GM23338 (cell line): Measurements from ENCODE around the gene CCDC40. TPM values are rescaled to one million over a fixed set of nuclear protein-coding genes. Genes with fewer than 3 reads are reported as not detected.

Experiments used
- ATAC-seq: fragments of 200-7000 bp; cut with Tn5 transposase; 3 replicates; pipeline ENCODE4 v1.9.1; 2020
- DNase-seq: peaks from one replicate; pipeline ENCODE4 v3.0.0-alpha.2; 2015; ENCODE audit warnings: low spot score
- H2AFZ ChIP-seq: fragments of 200-600 bp; sonication (generic); 2 replicates; pipeline ENCODE4 v1.8.0; 2016; ENCODE audit warnings: antibody characterized with exemption, mild to moderate bottlenecking, moderate library complexity
- H3F3A ChIP-seq: fragments of 200-600 bp; sonication (generic); replicated peaks from 2 replicates; pipeline ENCODE4 v1.8.0; 2017; ENCODE audit warnings: antibody characterized with exemption, mixed run types, low read depth
- H3K27ac ChIP-seq: fragments of 200-600 bp; sonication (generic); 2 replicates; pipeline ENCODE4 v1.6.1; 2016; ENCODE audit warnings: low read depth
- H3K27me3 ChIP-seq: fragments of 200-600 bp; sonication (generic); 2 replicates; pipeline ENCODE4 v1.8.0; 2016; ENCODE audit warnings: mild to moderate bottlenecking, mixed run types, moderate library complexity; ENCODE audit not compliant: insufficient read depth
- H3K36me3 ChIP-seq: fragments of 200-600 bp; sonication (generic); 2 replicates; pipeline ENCODE4 v1.8.0; 2016; ENCODE audit warnings: mild to moderate bottlenecking; ENCODE audit not compliant: insufficient read depth
- H3K4me1 ChIP-seq: fragments of 200-600 bp; sonication (generic); 2 replicates; pipeline ENCODE4 v1.8.0; 2016; ENCODE audit warnings: mild to moderate bottlenecking, moderate library complexity; ENCODE audit not compliant: insufficient read depth
- H3K4me2 ChIP-seq: fragments of 200-600 bp; sonication (generic); 2 replicates; pipeline ENCODE4 v1.7.1; 2017; ENCODE audit warnings: mixed run types
- H3K4me3 ChIP-seq: fragments of 200-600 bp; sonication (generic); 2 replicates; pipeline ENCODE4 v1.6.1; 2016; ENCODE audit warnings: mixed run types
- H3K79me2 ChIP-seq: fragments of 200-600 bp; sonication (generic); replicated peaks from 2 replicates; pipeline ENCODE4 v1.8.0; 2017; ENCODE audit warnings: mild to moderate bottlenecking; ENCODE audit not compliant: insufficient read depth
- H3K9me2 ChIP-seq: fragments of 200-600 bp; sonication (generic); 2 replicates; pipeline ENCODE4 v1.8.0; 2017; ENCODE audit not compliant: insufficient read depth
- H4K20me1 ChIP-seq: fragments of 200-600 bp; sonication (generic); replicated peaks from 2 replicates; pipeline ENCODE4 v1.8.0; 2017; ENCODE audit warnings: mild to moderate bottlenecking; ENCODE audit not compliant: insufficient read depth
- H3K27ac Mint-ChIP-seq: 2 replicates; pipeline ENCODE4 v1.8.0; 2020; ENCODE audit warnings: inconsistent platforms, mild to moderate bottlenecking, moderate library complexity, mixed read lengths
- H3K27me3 Mint-ChIP-seq: 3 replicates; pipeline ENCODE4 v1.8.0; 2022; ENCODE audit warnings: low read depth, mild to moderate bottlenecking, moderate library complexity, mixed read lengths, inconsistent platforms; ENCODE audit not compliant: insufficient read depth, poor library complexity
- H3K36me3 Mint-ChIP-seq: 3 replicates; pipeline ENCODE4 v1.8.0; 2021; ENCODE audit warnings: low read depth, mild to moderate bottlenecking, inconsistent platforms, moderate library complexity, mixed read lengths
- H3K4me1 Mint-ChIP-seq: 3 replicates; pipeline ENCODE4 v1.8.0; 2020; ENCODE audit warnings: mild to moderate bottlenecking, inconsistent platforms, mixed read lengths
- H3K4me3 Mint-ChIP-seq: 3 replicates; pipeline ENCODE4 v1.8.0; 2021; ENCODE audit warnings: moderate library complexity, mild to moderate bottlenecking, inconsistent platforms, mixed read lengths
- H3K9me3 Mint-ChIP-seq: 3 replicates; pipeline ENCODE4 v1.8.0; 2020; ENCODE audit warnings: moderate library complexity, mild to moderate bottlenecking, inconsistent platforms, mixed read lengths
- CREB1 ChIP-seq: fragments of 250-450 bp; sonication (Bioruptor Pico); IDR thresholded peaks from 2 replicates; pipeline ENCODE4 v1.5.0; 2020; ENCODE audit warnings: low read depth, mild to moderate bottlenecking, moderate library complexity
- EZH2 ChIP-seq: fragments of 200-600 bp; sonication (generic); IDR thresholded peaks from one replicate; pipeline ENCODE4 v1.8.0; 2017; ENCODE audit warnings: antibody characterized with exemption, mild to moderate bottlenecking, low read depth; ENCODE audit not compliant: unreplicated experiment
- EZH2phosphoT487 ChIP-seq: fragments of 200-600 bp; sonication (generic); IDR thresholded peaks from one replicate; pipeline ENCODE4 v1.8.1; 2018; ENCODE audit warnings: antibody characterized with exemption; ENCODE audit not compliant: unreplicated experiment
- JUNB ChIP-seq: IDR thresholded peaks from one replicate; pipeline ENCODE4 v1.6.1; 2016; ENCODE audit warnings: antibody characterized with exemption; ENCODE audit not compliant: unreplicated experiment
- NANOG ChIP-seq: IDR thresholded peaks from 2 replicates; pipeline ENCODE4 v1.6.1; 2016; ENCODE audit warnings: antibody characterized with exemption, borderline replicate concordance
- POLR2AphosphoS5 ChIP-seq: IDR thresholded peaks from 2 replicates; pipeline ENCODE4 v1.6.1; 2016; ENCODE audit warnings: antibody characterized with exemption, low read depth
- STAT1 ChIP-seq: IDR thresholded peaks from one replicate; pipeline ENCODE4 v1.6.1; 2016; ENCODE audit warnings: antibody characterized with exemption; ENCODE audit not compliant: unreplicated experiment
- ZNF462 ChIP-seq: fragments of 250-450 bp; sonication (Bioruptor Pico); IDR thresholded peaks from 2 replicates; pipeline ENCODE4 v1.5.0; 2020; ENCODE audit warnings: mild to moderate bottlenecking, moderate library complexity
- polyA plus RNA-seq: library from polyadenylated mRNA; unstranded; fragments of >200 nt; fragmentation: Nextera tagmentation; extraction: Ambion mirVana; gene quantifications from 2 replicates; pipeline ENCODE4 v1.2.1, GENCODE V29; 2016
- total RNA-seq: library from RNA; depleted of rRNA; stranded (reverse); fragments of >200 nt; shearing (Covaris generic); gene quantifications from 2 replicates; pipeline ENCODE4 v1.2.3, GENCODE V29; 2014
- TF ChIP-seq, protein P1 (sequence below): IDR thresholded peaks from one replicate; pipeline ENCODE4 v1.6.1; 2018; ENCODE audit warnings: antibody characterized with exemption; ENCODE audit not compliant: unreplicated experiment
- TF ChIP-seq, protein P2 (sequence below): IDR thresholded peaks from 2 replicates; pipeline ENCODE4 v1.6.1; 2016; ENCODE audit warnings: antibody characterized with exemption

CCDC40 gene
- total and polyA plus RNA-seq, 2 experiments from 2014 or later, result 7.6 to 8.1 TPM

DNA sequence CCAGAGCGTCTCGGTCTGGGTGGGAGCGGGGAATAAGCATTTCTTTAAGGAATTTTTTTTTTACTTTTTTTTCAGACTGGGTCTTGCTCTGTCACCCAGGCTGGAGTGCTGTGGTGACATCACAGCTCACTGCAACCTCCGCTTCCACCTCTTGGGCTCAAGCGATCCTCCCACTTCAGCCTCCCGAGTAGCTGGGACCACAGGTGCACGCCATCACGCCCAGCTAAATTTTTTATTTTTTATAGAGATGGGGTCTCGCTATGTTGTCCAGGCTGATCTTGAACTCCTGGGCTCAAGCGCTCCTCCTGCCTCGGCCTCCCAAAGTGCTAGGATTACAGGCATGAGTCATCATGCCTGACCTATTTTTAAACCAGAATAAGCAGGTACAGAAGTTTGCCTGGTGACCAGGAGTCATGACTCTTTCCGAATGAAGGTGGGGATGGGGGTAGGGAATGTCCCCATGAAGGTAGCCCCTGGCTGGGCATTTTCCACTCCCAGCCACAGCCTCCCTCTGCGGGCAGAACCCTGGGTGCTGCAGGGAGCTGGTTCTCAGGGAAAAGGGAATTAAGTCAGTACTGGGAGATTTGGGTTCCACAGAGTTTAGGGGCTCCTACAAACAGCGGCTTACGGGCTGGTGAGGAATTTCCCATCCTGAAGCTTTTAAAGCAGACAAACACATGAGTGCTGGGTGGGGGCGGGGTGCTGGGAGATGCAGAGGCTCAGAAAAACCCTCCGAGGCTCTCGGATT, 49.1 kb upstream of the CCDC40 start:
- Histone ChIP-seq H3K9me2 (no peaks in the 10 kb centered on the region), H4K20me1 (peaks cover 16% of the 10 kb centered on the region), H3K4me2 (no peak overlapping the region), H3K4me1 (peaks cover 26% of the 10 kb centered on the region), H3K36me3 (no peaks in the 10 kb centered on the region), H3F3A (no peaks in the 10 kb centered on the region; the same call in 1 of the 2 replicates), H2AFZ (no peak overlapping the region), H3K79me2 (peaks cover 73% of the 10 kb centered on the region), H3K27ac (0 out of 2 replicates have a peak overlapping the region, but pooled peaks have one; percentile 39), H3K4me3 (no peak overlapping the region), H3K27me3 (no peaks in the 10 kb centered on the region)
- peak; percentile 43 for DNase-seq
- no peak for ATAC-seq
- H3K27ac Mint-ChIP-seq, result peak overlapping the region; percentile 61
- peaks cover 47% of the 10 kb centered on the region for H3K4me1 Mint-ChIP-seq
- no peak overlapping the region for H3K4me3 Mint-ChIP-seq
- no peaks in the 10 kb centered on the region; the same call in 2 of the 3 replicates for H3K9me3 Mint-ChIP-seq
- TF ChIP-seq EZH2phosphoT487 (no peak), ZNF462 (CRISPR knock-in tag) (no peak)
- H3K27me3 Mint-ChIP-seq, result peaks cover 12% of the 10 kb centered on the region
- peaks cover 2% of the 10 kb centered on the region; the same call in 2 of the 3 replicates for H3K36me3 Mint-ChIP-seq

DNA sequence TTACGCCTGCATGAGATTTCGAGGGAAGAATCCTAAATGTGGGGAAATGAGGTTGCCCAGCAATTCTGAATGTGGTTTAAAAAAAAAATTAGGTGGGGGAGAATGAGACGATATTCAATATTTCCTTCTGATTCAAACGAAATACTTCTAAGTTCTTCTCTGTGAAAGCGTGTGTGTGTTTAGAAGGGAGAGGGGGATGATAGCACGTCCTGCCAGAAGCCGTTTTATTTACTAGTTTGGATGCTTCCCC, 48.6 kb upstream of the CCDC40 start:
- Histone ChIP-seq H3K79me2 (peaks cover 68% of the 10 kb centered on the region), H3K27ac (0 out of 2 replicates have a peak overlapping the region, but pooled peaks have one; percentile 39), H3F3A (no peaks in the 10 kb centered on the region; the same call in 1 of the 2 replicates), H4K20me1 (peaks cover 13% of the 10 kb centered on the region), H3K36me3 (no peaks in the 10 kb centered on the region), H2AFZ (no peak overlapping the region), H3K9me2 (no peaks in the 10 kb centered on the region), H3K4me1 (peaks cover 31% of the 10 kb centered on the region), H3K27me3 (no peaks in the 10 kb centered on the region), H3K4me3 (no peak overlapping the region), H3K4me2 (no peak overlapping the region)
- peaks cover 52% of the 10 kb centered on the region for H3K4me1 Mint-ChIP-seq
- H3K27ac Mint-ChIP-seq, result peak overlapping the region; percentile 61
- H3K9me3 Mint-ChIP-seq, result no peaks in the 10 kb centered on the region; the same call in 2 of the 3 replicates
- peaks cover 2% of the 10 kb centered on the region; the same call in 2 of the 3 replicates for H3K36me3 Mint-ChIP-seq
- no peak for ATAC-seq
- H3K27me3 Mint-ChIP-seq, result peaks cover 17% of the 10 kb centered on the region
- no peak overlapping the region for H3K4me3 Mint-ChIP-seq
- DNase-seq, result no peak
- TF ChIP-seq STAT1 (no peak), EZH2 (no peak), CREB1 (CRISPR knock-in tag) (no peak), POLR2AphosphoS5 (no peak), NANOG (no peak), JUNB (no peak), EZH2phosphoT487 (no peak)
- TF ChIP-seq, protein P1, sequence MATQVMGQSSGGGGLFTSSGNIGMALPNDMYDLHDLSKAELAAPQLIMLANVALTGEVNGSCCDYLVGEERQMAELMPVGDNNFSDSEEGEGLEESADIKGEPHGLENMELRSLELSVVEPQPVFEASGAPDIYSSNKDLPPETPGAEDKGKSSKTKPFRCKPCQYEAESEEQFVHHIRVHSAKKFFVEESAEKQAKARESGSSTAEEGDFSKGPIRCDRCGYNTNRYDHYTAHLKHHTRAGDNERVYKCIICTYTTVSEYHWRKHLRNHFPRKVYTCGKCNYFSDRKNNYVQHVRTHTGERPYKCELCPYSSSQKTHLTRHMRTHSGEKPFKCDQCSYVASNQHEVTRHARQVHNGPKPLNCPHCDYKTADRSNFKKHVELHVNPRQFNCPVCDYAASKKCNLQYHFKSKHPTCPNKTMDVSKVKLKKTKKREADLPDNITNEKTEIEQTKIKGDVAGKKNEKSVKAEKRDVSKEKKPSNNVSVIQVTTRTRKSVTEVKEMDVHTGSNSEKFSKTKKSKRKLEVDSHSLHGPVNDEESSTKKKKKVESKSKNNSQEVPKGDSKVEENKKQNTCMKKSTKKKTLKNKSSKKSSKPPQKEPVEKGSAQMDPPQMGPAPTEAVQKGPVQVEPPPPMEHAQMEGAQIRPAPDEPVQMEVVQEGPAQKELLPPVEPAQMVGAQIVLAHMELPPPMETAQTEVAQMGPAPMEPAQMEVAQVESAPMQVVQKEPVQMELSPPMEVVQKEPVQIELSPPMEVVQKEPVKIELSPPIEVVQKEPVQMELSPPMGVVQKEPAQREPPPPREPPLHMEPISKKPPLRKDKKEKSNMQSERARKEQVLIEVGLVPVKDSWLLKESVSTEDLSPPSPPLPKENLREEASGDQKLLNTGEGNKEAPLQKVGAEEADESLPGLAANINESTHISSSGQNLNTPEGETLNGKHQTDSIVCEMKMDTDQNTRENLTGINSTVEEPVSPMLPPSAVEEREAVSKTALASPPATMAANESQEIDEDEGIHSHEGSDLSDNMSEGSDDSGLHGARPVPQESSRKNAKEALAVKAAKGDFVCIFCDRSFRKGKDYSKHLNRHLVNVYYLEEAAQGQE, result no peak
- TF ChIP-seq, protein P2, sequence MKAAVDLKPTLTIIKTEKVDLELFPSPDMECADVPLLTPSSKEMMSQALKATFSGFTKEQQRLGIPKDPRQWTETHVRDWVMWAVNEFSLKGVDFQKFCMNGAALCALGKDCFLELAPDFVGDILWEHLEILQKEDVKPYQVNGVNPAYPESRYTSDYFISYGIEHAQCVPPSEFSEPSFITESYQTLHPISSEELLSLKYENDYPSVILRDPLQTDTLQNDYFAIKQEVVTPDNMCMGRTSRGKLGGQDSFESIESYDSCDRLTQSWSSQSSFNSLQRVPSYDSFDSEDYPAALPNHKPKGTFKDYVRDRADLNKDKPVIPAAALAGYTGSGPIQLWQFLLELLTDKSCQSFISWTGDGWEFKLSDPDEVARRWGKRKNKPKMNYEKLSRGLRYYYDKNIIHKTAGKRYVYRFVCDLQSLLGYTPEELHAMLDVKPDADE, result no peak
